Neural cell (in vitro differentiated cells): ENCODE results near the gene LDLRAD3. TPM values are rescaled to one million over a fixed set of nuclear protein-coding genes. Genes with fewer than 3 reads are reported as not detected.

Experiments used
- H2AFZ ChIP-seq: fragments of 200-600, 300-800 bp; sonication (generic), shearing (Covaris generic); 2 replicates; pipeline ENCODE4 v1.6.0; 2014; ENCODE audit warnings: low read depth, mild to moderate bottlenecking, antibody characterized with exemption, low read length, moderate library complexity
- H3F3A ChIP-seq: fragments of 200-600 bp; shearing (Covaris generic); 2 replicates; pipeline ENCODE4 v1.6.1; 2016; ENCODE audit warnings: mild to moderate bottlenecking, moderate library complexity, mixed read lengths, antibody characterized with exemption, low read length; ENCODE audit not compliant: insufficient read depth, poor library complexity, severe bottlenecking
- H3K27ac ChIP-seq: fragments of 200-600, 300-800 bp; sonication (generic), shearing (Covaris generic); 2 replicates; pipeline ENCODE4 v1.5.1; 2014; ENCODE audit warnings: mild to moderate bottlenecking, low read length, moderate library complexity
- H3K27me3 ChIP-seq: fragments of 300-800, 200-600 bp; sonication (generic), shearing (Covaris generic); 2 replicates; pipeline ENCODE4 v1.6.0; 2014; ENCODE audit warnings: mild to moderate bottlenecking, low read depth, low read length, moderate library complexity; ENCODE audit not compliant: insufficient read depth
- H3K36me3 ChIP-seq: fragments of 300-800, 200-600 bp; sonication (generic), shearing (Covaris generic); 2 replicates; pipeline ENCODE4 v1.5.1; 2014; ENCODE audit warnings: mild to moderate bottlenecking, antibody characterized with exemption, low read length, moderate library complexity; ENCODE audit not compliant: insufficient read depth
- H3K4me2 ChIP-seq: fragments of 300-800, 200-600 bp; sonication (generic), shearing (Covaris generic); 2 replicates; pipeline ENCODE4 v1.6.0; 2014; ENCODE audit warnings: mild to moderate bottlenecking, low read length
- H3K4me3 ChIP-seq: fragments of 300-800, 200-600 bp; sonication (generic), shearing (Covaris generic); 2 replicates; pipeline ENCODE4 v1.5.1; 2014; ENCODE audit warnings: mild to moderate bottlenecking, low read length, moderate library complexity
- H3K79me2 ChIP-seq: fragments of 200-600 bp; shearing (Covaris generic); replicated peaks from 2 replicates; pipeline ENCODE4 v1.6.0; 2014; ENCODE audit warnings: mild to moderate bottlenecking, low read length, moderate library complexity; ENCODE audit not compliant: insufficient read depth
- H3K9ac ChIP-seq: fragments of 300-800, 200-600 bp; sonication (generic), shearing (Covaris generic); 2 replicates; pipeline ENCODE4 v1.6.1; 2016; ENCODE audit warnings: mild to moderate bottlenecking, low read length, mixed read lengths
- H3K9me2 ChIP-seq: fragments of 200-600 bp; shearing (Covaris generic); 2 replicates; pipeline ENCODE4 v1.6.1; 2016; ENCODE audit warnings: mild to moderate bottlenecking, low read length, mixed read lengths; ENCODE audit not compliant: insufficient read depth
- H3K9me3 ChIP-seq: fragments of 200-600, 300-800 bp; sonication (generic), shearing (Covaris generic); 2 replicates; pipeline ENCODE4 v1.6.1; 2016; ENCODE audit warnings: mild to moderate bottlenecking, mixed run types, low read length, moderate library complexity, mixed read lengths
- H4K20me1 ChIP-seq: fragments of 200-600 bp; shearing (Covaris generic); 2 replicates; pipeline ENCODE4 v1.6.1; 2016; ENCODE audit warnings: mild to moderate bottlenecking, mixed run types; ENCODE audit not compliant: insufficient read depth
- CTCF ChIP-seq: fragments of 450-650 bp; IDR thresholded peaks from 2 replicates; pipeline ENCODE4 v1.5.1; 2014; ENCODE audit warnings: antibody characterized with exemption, mild to moderate bottlenecking, moderate library complexity; ENCODE audit not compliant: poor library complexity, severe bottlenecking
- EP300 ChIP-seq: fragments of 450-650 bp; conservative IDR thresholded peaks from 2 replicates; pipeline ENCODE4 v1.6.1; 2014; ENCODE audit warnings: antibody characterized with exemption, mild to moderate bottlenecking, moderate library complexity; ENCODE audit not compliant: poor library complexity, severe bottlenecking
- EZH2 ChIP-seq: fragments of 200-600, 300-800 bp; shearing (Covaris generic), sonication (generic); IDR thresholded peaks from 2 replicates; pipeline ENCODE4 v1.6.1; 2014; ENCODE audit warnings: antibody characterized with exemption, low read length, borderline replicate concordance, mild to moderate bottlenecking; ENCODE audit not compliant: insufficient read depth, poor library complexity, severe bottlenecking
- MXI1 ChIP-seq: fragments of 450-650 bp; conservative IDR thresholded peaks from 2 replicates; pipeline ENCODE4 v1.6.1; 2014; ENCODE audit warnings: antibody characterized with exemption, mild to moderate bottlenecking; ENCODE audit not compliant: poor library complexity, severe bottlenecking
- POLR2AphosphoS5 ChIP-seq: IDR thresholded peaks from 2 replicates; pipeline ENCODE4 v1.6.1; 2012
- RAD21 ChIP-seq: fragments of 450-650 bp; conservative IDR thresholded peaks from 2 replicates; pipeline ENCODE4 v1.6.1; 2014; ENCODE audit warnings: antibody characterized with exemption, mild to moderate bottlenecking, moderate library complexity
- REST ChIP-seq: IDR thresholded peaks from 2 replicates; pipeline ENCODE4 v1.6.1; 2012; ENCODE audit warnings: borderline replicate concordance
- SMC3 ChIP-seq: fragments of 450-650 bp; conservative IDR thresholded peaks from 2 replicates; pipeline ENCODE4 v1.6.1; 2014; ENCODE audit warnings: antibody characterized with exemption, mild to moderate bottlenecking, moderate library complexity; ENCODE audit not compliant: poor library complexity
- TAF1 ChIP-seq: IDR thresholded peaks from 2 replicates; pipeline ENCODE4 v1.6.1; 2012; ENCODE audit warnings: low read depth
- polyA plus RNA-seq: library from polyadenylated mRNA; depleted of rRNA; stranded (reverse); fragments of >200 nt; gene quantifications from 2 replicates; pipeline ENCODE4 v1.2.3, GENCODE V29; 2014

Gene LDLRAD3
- polyA plus RNA-seq, 1 donor from 2014 or later = 3.5 TPM

GRCh38 chr11:36216061-36216615 lies 272.3 kb downstream of the LDLRAD3 start:
- TF ChIP-seq EZH2 = no peak
- no peak for TF ChIP-seq POLR2AphosphoS5
- no peak for TF ChIP-seq EP300
- TF ChIP-seq RAD21 = no peak
- no peak for TF ChIP-seq SMC3
- no peak for TF ChIP-seq TAF1
- TF ChIP-seq REST = no peak
- Histone ChIP-seq H3K36me3 (no peaks in the 10 kb centered on the region), H3K9ac (no peak overlapping the region), H3K79me2 (no peaks in the 10 kb centered on the region), H3K4me3 (no peak overlapping the region), H3K27me3 (no peaks in the 10 kb centered on the region), H3F3A (no peaks in the 10 kb centered on the region), H2AFZ (no peak overlapping the region), H3K9me3 (no peaks in the 10 kb centered on the region), H3K4me2 (no peak overlapping the region), H3K27ac (no peak overlapping the region), H4K20me1 (no peaks in the 10 kb centered on the region), H3K9me2 (no peaks in the 10 kb centered on the region)

- H3K79me2 ChIP-seq = no peaks in the 10 kb centered on the region
- TF ChIP-seq MXI1 (no peak), EP300 (no peak), RAD21 (no peak), POLR2AphosphoS5 (no peak), CTCF (no peak), SMC3 (no peak), EZH2 (no peak), TAF1 (no peak), REST (no peak)
- no peak overlapping the region for H3K9ac ChIP-seq
- no peaks in the 10 kb centered on the region for H3K36me3 ChIP-seq
- H3K4me3 ChIP-seq = no peak overlapping the region
- no peak overlapping the region for H3K27ac ChIP-seq
- H2AFZ ChIP-seq = no peak overlapping the region
- no peaks in the 10 kb centered on the region for H3K9me2 ChIP-seq
- no peak overlapping the region for H3K4me2 ChIP-seq
- H4K20me1 ChIP-seq = no peaks in the 10 kb centered on the region
- no peaks in the 10 kb centered on the region for H3K9me3 ChIP-seq
- H3F3A ChIP-seq = no peaks in the 10 kb centered on the region
- H3K27me3 ChIP-seq = no peaks in the 10 kb centered on the region
These were observed 274.5 kb downstream of the LDLRAD3 start for GRCh38 chr11:36218283-36218921.
